ENCODE results near the gene BBX. TPM values are rescaled to one million over a fixed set of nuclear protein-coding genes. Genes with fewer than 3 reads are reported as not detected.

The BBX gene
- total and polyA plus RNA-seq, 2 of the 13 experiments (the other 11 are each of a cell fraction or from before 2014, with no cell fraction given), result 13.7 to 23.2 TPM

- TF ChIP-seq RFXAP (CRISPR knock-in tag; IDR thresholded peaks at IDR 0.05; ENCODE audit: borderline replicate concordance), result 0 out of 2 replicates have a peak, but pooled peaks have one; percentile 26
- TF ChIP-seq ELF3 (CRISPR knock-in tag; IDR thresholded peaks at IDR 0.05), result peak; percentile 87
- TF ChIP-seq AFF4 (CRISPR knock-in tag; IDR thresholded peaks at IDR 0.05), result no peak
- TF ChIP-seq ELF1 (CRISPR knock-in tag; IDR thresholded peaks at IDR 0.05), result peak; percentile 43; the same call in 1 of the 2 replicates
- TF ChIP-seq ZNF503 (CRISPR knock-in tag; IDR thresholded peaks at IDR 0.05), result peak; percentile 79; the same call in 1 of the 2 replicates
- peak; percentile 96; the same call in 1 of the 2 replicates for TF ChIP-seq AHDC1 (CRISPR knock-in tag; IDR thresholded peaks at IDR 0.05; ENCODE audit: borderline replicate concordance)
- TF ChIP-seq ZNF609 (CRISPR knock-in tag; IDR thresholded peaks at IDR 0.05; ENCODE audit: borderline replicate concordance), result peak; percentile 82; the same call in 1 of the 2 replicates
- TF ChIP-seq TFE3 (CRISPR knock-in tag; IDR thresholded peaks at IDR 0.05), result peak; percentile 93
- 0 out of 2 replicates have a peak, but pooled peaks have one; percentile 25 for TF ChIP-seq NFYB (CRISPR knock-in tag; IDR thresholded peaks at IDR 0.05)
- no peak for TF ChIP-seq KDM3A (CRISPR knock-in tag; IDR thresholded peaks at IDR 0.05; ENCODE audit: low read depth)
- TF ChIP-seq TBP (CRISPR knock-in tag; IDR thresholded peaks at IDR 0.05), result no peak
Measured at GRCh38 chr3:107684431-107684925, 161.7 kb downstream of the BBX start (continued).
